Choroid plexus epithelial cell (primary cell): ENCODE results near the gene TBC1D19.

Source experiments
- DNase-seq: peaks from one replicate; pipeline ENCODE4 v3.0.0-alpha.2; 2010; ENCODE audit warnings: low read depth
- H3K4me3 ChIP-seq: 2 replicates; pipeline ENCODE4 v1.5.1; 2011; ENCODE audit warnings: low read depth, mild to moderate bottlenecking, control low read depth, low read length, moderate library complexity
- TF ChIP-seq, protein P1 (sequence below): conservative IDR thresholded peaks from 2 replicates; pipeline ENCODE4 v1.5.1; 2011; ENCODE audit warnings: low read depth, mild to moderate bottlenecking, control low read depth, inconsistent platforms, low read length, moderate library complexity

The TBC1D19 gene

DNA sequence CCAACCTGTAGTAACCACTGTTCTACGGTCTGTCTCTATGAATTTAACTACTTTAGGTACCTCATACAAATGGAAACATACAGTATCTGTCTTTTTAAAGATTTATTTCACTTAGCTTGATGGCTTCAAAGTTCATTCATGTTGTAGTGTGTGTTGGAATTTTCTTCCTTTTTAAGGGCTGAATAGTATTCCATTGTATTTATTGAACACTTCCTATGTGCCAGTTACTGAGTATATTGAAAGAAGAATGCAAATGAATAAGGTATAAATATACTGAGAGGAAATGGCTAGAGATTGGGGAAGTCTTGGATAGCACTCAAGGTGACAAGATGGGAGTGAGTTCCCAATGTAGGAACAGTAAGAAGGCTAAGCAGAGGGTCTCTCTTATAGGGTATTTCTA, 17.3 kb downstream of the TBC1D19 start:
- DNase-seq = no peak
- H3K4me3 ChIP-seq = no peak overlapping the region
- TF ChIP-seq, protein P1, sequence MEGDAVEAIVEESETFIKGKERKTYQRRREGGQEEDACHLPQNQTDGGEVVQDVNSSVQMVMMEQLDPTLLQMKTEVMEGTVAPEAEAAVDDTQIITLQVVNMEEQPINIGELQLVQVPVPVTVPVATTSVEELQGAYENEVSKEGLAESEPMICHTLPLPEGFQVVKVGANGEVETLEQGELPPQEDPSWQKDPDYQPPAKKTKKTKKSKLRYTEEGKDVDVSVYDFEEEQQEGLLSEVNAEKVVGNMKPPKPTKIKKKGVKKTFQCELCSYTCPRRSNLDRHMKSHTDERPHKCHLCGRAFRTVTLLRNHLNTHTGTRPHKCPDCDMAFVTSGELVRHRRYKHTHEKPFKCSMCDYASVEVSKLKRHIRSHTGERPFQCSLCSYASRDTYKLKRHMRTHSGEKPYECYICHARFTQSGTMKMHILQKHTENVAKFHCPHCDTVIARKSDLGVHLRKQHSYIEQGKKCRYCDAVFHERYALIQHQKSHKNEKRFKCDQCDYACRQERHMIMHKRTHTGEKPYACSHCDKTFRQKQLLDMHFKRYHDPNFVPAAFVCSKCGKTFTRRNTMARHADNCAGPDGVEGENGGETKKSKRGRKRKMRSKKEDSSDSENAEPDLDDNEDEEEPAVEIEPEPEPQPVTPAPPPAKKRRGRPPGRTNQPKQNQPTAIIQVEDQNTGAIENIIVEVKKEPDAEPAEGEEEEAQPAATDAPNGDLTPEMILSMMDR = no peak

DNA sequence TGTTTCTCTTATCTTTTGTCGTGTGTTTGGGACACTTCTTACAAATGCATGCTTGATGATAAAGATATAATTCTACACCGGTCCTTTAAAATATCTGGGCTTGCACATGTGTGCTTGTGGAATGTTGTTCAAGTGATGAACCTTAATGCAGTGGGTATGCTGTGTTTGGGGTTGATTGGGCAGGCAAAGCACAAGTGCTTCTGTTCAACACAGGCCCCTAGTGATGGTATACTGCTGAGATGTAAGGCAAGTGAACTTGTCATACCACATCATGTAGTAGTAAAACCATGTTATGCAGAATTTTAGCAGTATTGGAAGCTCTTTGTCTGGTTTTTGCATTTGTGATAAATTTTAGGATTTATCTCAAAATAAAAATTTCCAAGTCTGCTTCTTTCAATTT, 23.9 kb downstream of the TBC1D19 start:
- DNase-seq = no peak

DNA sequence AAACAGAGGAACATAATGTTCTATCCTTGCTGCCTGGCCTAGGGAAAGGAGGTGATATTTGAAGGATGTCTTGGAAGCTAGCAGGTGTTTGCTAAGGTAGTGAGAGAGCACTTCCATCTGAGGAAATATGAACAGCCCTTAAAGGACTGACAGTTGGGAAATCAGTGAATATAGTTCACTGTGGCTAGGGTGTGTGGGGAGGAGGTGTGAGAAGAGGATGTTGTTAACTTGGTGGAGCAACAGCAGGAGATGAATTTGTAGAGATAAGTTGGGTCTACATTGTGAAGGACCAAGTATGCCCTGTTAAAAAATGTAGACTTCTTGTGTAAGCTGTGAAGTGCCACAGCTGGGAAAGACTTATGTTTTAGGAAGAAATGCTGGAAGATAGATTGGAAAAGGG, 25.5 kb downstream of the TBC1D19 start:
- H3K4me3 ChIP-seq = no peak overlapping the region
- no peak for DNase-seq
- TF ChIP-seq, protein P1 = no peak

More for the DNA sequence above, 23.9 kb downstream of the TBC1D19 start:
- TF ChIP-seq, protein P1 = no peak
- H3K4me3 ChIP-seq = no peak overlapping the region

DNA sequence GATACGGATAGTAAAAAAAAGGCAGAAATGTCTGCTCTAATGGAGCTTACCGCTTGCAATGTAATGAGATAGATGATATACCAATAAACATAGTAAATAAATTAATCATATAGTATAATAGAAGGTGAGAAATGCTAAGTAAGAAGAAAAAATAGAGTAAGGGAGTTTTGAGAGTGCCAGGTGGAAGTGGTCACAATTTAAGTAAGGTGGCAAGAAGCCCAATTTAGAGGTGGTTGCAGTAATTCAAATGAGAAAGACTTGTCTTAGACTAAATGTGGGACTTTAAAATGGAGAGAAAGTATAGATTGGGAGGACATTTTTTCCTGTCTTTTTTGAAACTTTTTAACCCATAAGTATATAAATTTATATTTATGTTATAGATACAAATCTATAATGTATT, 26.0 kb downstream of the TBC1D19 start:
- DNase-seq = no peak
- no peak overlapping the region for H3K4me3 ChIP-seq
- TF ChIP-seq, protein P1 = no peak

DNA sequence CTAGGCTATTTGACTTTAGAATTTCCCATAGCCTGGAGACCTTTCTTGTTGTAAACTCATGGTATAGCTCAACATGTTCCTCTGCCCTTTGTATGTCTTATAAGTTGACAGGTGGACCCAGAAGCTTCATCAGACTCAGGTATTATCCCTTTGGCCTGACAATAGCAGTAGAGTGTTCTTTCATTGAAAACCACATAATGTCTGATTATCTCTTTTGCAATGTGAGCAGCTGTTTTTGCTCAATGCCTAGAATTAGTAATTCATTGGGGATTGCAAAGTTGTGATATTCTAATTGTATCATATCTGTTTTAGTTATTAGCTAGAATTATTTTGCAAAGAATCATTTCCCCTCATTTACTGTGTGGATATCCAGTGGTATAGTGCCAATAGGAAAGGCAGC, 27.5 kb downstream of the TBC1D19 start:
- DNase-seq = no peak
- TF ChIP-seq, protein P1 = no peak
- H3K4me3 ChIP-seq = no peak overlapping the region

DNA sequence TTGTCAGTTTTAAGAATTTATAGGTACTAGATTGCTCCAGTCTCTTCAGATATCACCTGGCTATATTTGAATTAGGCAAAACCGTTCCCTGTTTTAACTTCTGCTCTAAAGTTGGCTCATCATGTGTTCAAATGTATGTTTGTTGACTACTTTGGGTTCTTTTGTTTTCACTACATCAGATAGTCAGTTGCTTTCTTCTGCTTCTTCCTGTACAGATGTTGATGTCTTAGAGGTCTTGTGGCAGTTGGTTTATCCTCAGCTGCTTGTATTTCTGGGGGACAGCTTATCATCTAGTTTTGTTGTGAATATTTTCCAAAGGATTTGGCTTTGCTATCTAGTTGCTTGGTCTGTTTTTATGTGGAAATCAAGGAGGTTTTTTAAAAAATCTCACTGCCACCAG, 28.0 kb downstream of the TBC1D19 start:
- no peak for DNase-seq
- no peak overlapping the region for H3K4me3 ChIP-seq
- TF ChIP-seq, protein P1 = no peak

DNA sequence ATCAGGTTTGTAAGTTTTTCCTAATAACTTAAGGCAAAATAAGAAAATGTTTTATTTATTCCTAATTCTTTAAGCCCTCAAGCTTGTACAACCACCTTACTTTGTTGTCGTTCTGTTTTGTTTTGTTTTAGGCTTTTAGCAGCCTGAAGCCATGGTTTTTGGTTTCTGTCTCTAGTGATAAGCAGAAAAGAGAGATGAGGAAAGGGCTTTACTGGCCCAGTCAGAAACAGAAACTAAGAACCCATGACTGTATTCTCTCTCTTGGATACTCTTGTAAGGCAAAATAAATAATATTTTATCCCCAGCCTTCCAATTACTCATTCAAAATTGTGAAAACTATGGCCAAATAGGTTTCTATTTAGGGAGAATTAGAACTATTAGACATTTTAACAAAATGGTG, 29.4 kb downstream of the TBC1D19 start:
- peak; percentile 58 for DNase-seq
- no peak overlapping the region for H3K4me3 ChIP-seq
- TF ChIP-seq, protein P1 = no peak
